ENCODE results near the gene GSE1.

- TF ChIP-seq POLR2A (IDR thresholded peaks at IDR 0.05; ENCODE audit: extremely low read depth, insufficient read length) = no peak
- no peak for TF ChIP-seq CTCF (IDR thresholded peaks at IDR 0.05; ENCODE audit: low read depth, low read length)
- no peak for TF ChIP-seq MAX (IDR thresholded peaks at IDR 0.05; ENCODE audit: low read depth, low read length)
Observed at GRCh38 chr16:85616607-85617321, 3.6 kb downstream of the GSE1 start.

All from NB4 (cell line).